Uterus (tissue), 4 donors: ENCODE measurements around the gene GPR107. TPM values are rescaled to one million over a fixed set of nuclear protein-coding genes. Genes with fewer than 3 reads are reported as not detected.

ENCODE experiments used
- DNase-seq, 2 donors: peaks; one replicate each; pipeline ENCODE4 v3.0.0-alpha.2; 2019 to 2020
- H3K27ac ChIP-seq, 2 donors: fragments of 200-600 bp; sonication (generic); 1 replicate in 1 of 2; 2 replicates in 1 of 2; pipeline ENCODE4 v1.5.1; 2016 to 2018
- H3K27me3 ChIP-seq, 2 donors: fragments of 200-600 bp; sonication (generic); one replicate each; pipeline ENCODE4 v1.5.1; 2018 to 2019; ENCODE audit warnings: control low read depth in 1 of 2
- H3K36me3 ChIP-seq, 2 donors: fragments of 200-600 bp; sonication (generic); one replicate each; pipeline ENCODE4 v1.5.1; 2019; ENCODE audit warnings: control low read depth in 1 of 2
- H3K4me1 ChIP-seq, 2 donors: fragments of 200-600 bp; sonication (generic); one replicate each; pipeline ENCODE4 v1.5.1; 2018 to 2019; ENCODE audit warnings: control low read depth in 1 of 2
- H3K4me3 ChIP-seq, 2 donors: fragments of 200-600 bp; sonication (generic); 1 replicate in 1 of 2; 2 replicates in 1 of 2; pipeline ENCODE4 v1.5.1; 2018 to 2019; ENCODE audit warnings: mild to moderate bottlenecking in 1 of 2
- H3K9me3 ChIP-seq, 2 donors: fragments of 200-600 bp; sonication (generic); one replicate each; pipeline ENCODE4 v1.5.1; 2019; ENCODE audit warnings: control low read depth in 1 of 2
- CTCF ChIP-seq, 4 experiments: fragments of 200-600 bp in 2 of 4; fragments of 450-650 bp in 2 of 4; sonication (generic) in 2 of 4; IDR thresholded peaks; one replicate each; pipeline ENCODE4 v1.5.1; 2016 to 2019; ENCODE audit warnings: antibody characterized with exemption in 4 of 4, mild to moderate bottlenecking in 2 of 4, moderate library complexity in 1 of 4
- POLR2A ChIP-seq, 2 donors: fragments of 450-650 bp; IDR thresholded peaks; one replicate each; pipeline ENCODE4 v1.6.1; 2016; ENCODE audit warnings: antibody characterized with exemption in 2 of 2, mild to moderate bottlenecking in 1 of 2, moderate library complexity in 1 of 2
- intact Hi-C: fragments of 100-400 bp; cut with DNase I; formaldehyde crosslinking; loops from one replicate; pipeline ENCODE4 v1.15.1; 2023; ENCODE audit warnings: low total_unique reads
- total RNA-seq, 4 donors: library from RNA; depleted of rRNA in 3 of 4; stranded (reverse); fragments of >200 nt in 3 of 4; gene quantifications; one replicate each; pipeline versions ENCODE4 v1.1.0 to v1.2.4, GENCODE V29; 2014 to 2023
- donor health status: DM: yes; HTN: yes; CAD: no.

Gene GPR107
- total RNA-seq, 4 donors from 2014 or later: 10.8 to 41.5 (median 26.7) TPM

GRCh38 chr9:130140706-130141105, 87.0 kb downstream of the GPR107 start:
- H3K9me3 ChIP-seq: no peaks in the 10 kb centered on the region

GRCh38 chr9:130142056-130142455, 88.3 kb downstream of the GPR107 start:
- Histone ChIP-seq H3K36me3 (no peaks in the 10 kb centered on the region), H3K4me3 (no peak overlapping the region), H3K9me3 (no peaks in the 10 kb centered on the region), H3K4me1 (peaks cover 9 to 13% of the 10 kb centered on the region in 2 donors), H3K27ac (peak overlapping the region in 1 of 2 donors; percentile 74), H3K27me3 (no peaks in the 10 kb centered on the region)
- intact Hi-C loops: no loop called here
- TF ChIP-seq POLR2A (IDR thresholded peaks at IDR 0.05) (no peak), CTCF (IDR thresholded peaks at IDR 0.05) (no peak)
- DNase-seq: no peak

More at GRCh38 chr9:130140706-130141105, 87.0 kb downstream of the GPR107 start:
- Histone ChIP-seq H3K4me1 (peaks cover 9 to 13% of the 10 kb centered on the region in 2 donors), H3K4me3 (no peak overlapping the region), H3K27me3 (no peaks in the 10 kb centered on the region), H3K27ac (peak overlapping the region; percentile 74 to 75), H3K36me3 (no peaks in the 10 kb centered on the region)
- TF ChIP-seq POLR2A (IDR thresholded peaks at IDR 0.05): no peak
- TF ChIP-seq CTCF (IDR thresholded peaks at IDR 0.05): no peak
- intact Hi-C loops: no loop called here
- DNase-seq: no peak

- H3K27ac ChIP-seq: no peak overlapping the region
- DNase-seq: no peak
- no peaks in the 10 kb centered on the region for H3K9me3 ChIP-seq
- no peak overlapping the region for H3K4me3 ChIP-seq
- peaks cover 9 to 13% of the 10 kb centered on the region in 2 donors for H3K4me1 ChIP-seq
- intact Hi-C loops: no loop called here
- H3K36me3 ChIP-seq: no peaks in the 10 kb centered on the region
- no peak for TF ChIP-seq CTCF (IDR thresholded peaks at IDR 0.05)
- TF ChIP-seq POLR2A (IDR thresholded peaks at IDR 0.05): no peak
- H3K27me3 ChIP-seq: no peaks in the 10 kb centered on the region
Measured at GRCh38 chr9:130142641-130143040, 88.9 kb downstream of the GPR107 start.

- intact Hi-C loops: no loop called here
- peak overlapping the region; percentile 2 to 51 for H3K27ac ChIP-seq
- no peaks in the 10 kb centered on the region for H3K9me3 ChIP-seq
- no peaks in the 10 kb centered on the region for H3K27me3 ChIP-seq
- peaks cover 8 to 13% of the 10 kb centered on the region in 2 donors for H3K4me1 ChIP-seq
- H3K36me3 ChIP-seq: no peaks in the 10 kb centered on the region
- TF ChIP-seq CTCF (IDR thresholded peaks at IDR 0.05): no peak
- no peak for TF ChIP-seq POLR2A (IDR thresholded peaks at IDR 0.05)
- H3K4me3 ChIP-seq: no peak overlapping the region
- no peak for DNase-seq
Measured at GRCh38 chr9:130143279-130143893, 89.7 kb downstream of the GPR107 start.

- Histone ChIP-seq H3K4me1 (peaks cover 5 to 13% of the 10 kb centered on the region in 2 donors), H3K4me3 (no peak overlapping the region), H3K36me3 (no peaks in the 10 kb centered on the region), H3K27ac (peak overlapping the region; percentile 2 to 51), H3K9me3 (no peaks in the 10 kb centered on the region), H3K27me3 (no peaks in the 10 kb centered on the region)
- intact Hi-C loops: no loop called here
- peak; percentile 63 to 68 for DNase-seq
- no peak for TF ChIP-seq CTCF (IDR thresholded peaks at IDR 0.05)
- no peak for TF ChIP-seq POLR2A (IDR thresholded peaks at IDR 0.05)
Measured at GRCh38 chr9:130143958-130144366, 90.3 kb downstream of the GPR107 start.
